ENCODE measurements around the gene PIK3R1.

The PIK3R1 gene

GRCh38 chr5:68332080-68332451, 116.5 kb downstream of the PIK3R1 start:
- no peak for FAIRE-seq

- no peak for FAIRE-seq
Measured at GRCh38 chr5:68332556-68332955, 117.0 kb downstream of the PIK3R1 start.

- FAIRE-seq = no peak
Measured at GRCh38 chr5:68333649-68334552, 118.3 kb downstream of the PIK3R1 start.

- FAIRE-seq = no peak
Measured at GRCh38 chr5:68334553-68334886, 119.0 kb downstream of the PIK3R1 start.

GRCh38 chr5:68335075-68335474, 119.5 kb downstream of the PIK3R1 start:
- FAIRE-seq = no peak

- FAIRE-seq = no peak
Measured at GRCh38 chr5:68336200-68336599, 120.6 kb downstream of the PIK3R1 start.

- FAIRE-seq = no peak
Measured at GRCh38 chr5:68337235-68337634, 121.7 kb downstream of the PIK3R1 start.

- no peak for FAIRE-seq
Measured at GRCh38 chr5:68339921-68340321, 124.4 kb downstream of the PIK3R1 start.

- FAIRE-seq = no peak
Measured at GRCh38 chr5:68341006-68341405, 125.5 kb downstream of the PIK3R1 start.

GRCh38 chr5:68342693-68343092, 127.1 kb downstream of the PIK3R1 start:
- FAIRE-seq = no peak

GRCh38 chr5:68343421-68343826, 127.9 kb downstream of the PIK3R1 start:
- no peak for FAIRE-seq

- FAIRE-seq = no peak
Measured at GRCh38 chr5:68344447-68345111, 129.0 kb downstream of the PIK3R1 start.

GRCh38 chr5:68345171-68345570, 129.6 kb downstream of the PIK3R1 start:
- no peak for FAIRE-seq

- FAIRE-seq = no peak
Measured at GRCh38 chr5:68345582-68345981, 130.0 kb downstream of the PIK3R1 start.

- no peak for FAIRE-seq
Measured at GRCh38 chr5:68347536-68347935, 132.0 kb downstream of the PIK3R1 start.

GRCh38 chr5:68348447-68349222, 133.1 kb downstream of the PIK3R1 start:
- FAIRE-seq = no peak

GRCh38 chr5:68350176-68350575, 134.6 kb downstream of the PIK3R1 start:
- no peak for FAIRE-seq
